ENCODE measurements around the gene OSCP1. TPM values are rescaled to one million over a fixed set of nuclear protein-coding genes. Genes with fewer than 3 reads are reported as not detected.

Gene OSCP1
- total RNA-seq, 1 donor from 2014 or later, result 14.2 TPM

DNA sequence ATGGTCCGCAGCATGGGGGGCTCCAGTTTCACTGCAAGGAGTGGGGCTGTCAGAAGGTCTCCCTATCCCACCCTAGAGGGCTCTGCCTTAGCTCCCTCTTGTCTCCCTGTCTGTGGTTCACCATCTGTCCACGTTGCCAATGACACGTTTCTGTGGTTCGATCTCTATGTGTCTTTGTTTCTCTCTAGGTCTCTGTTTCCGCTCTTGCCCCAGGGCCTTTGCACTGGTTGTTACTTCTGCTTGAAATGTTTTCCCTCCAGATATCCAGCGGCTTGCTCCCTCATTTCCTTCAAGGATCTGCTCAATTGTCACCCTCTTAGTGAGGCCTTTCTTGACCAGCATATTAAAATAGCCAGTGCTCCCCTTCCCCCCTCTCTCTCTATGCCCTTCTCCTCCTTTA is 22.4 kb upstream of the OSCP1 start:
- no peak for DNase-seq (ENCODE audit: low read depth)

DNA sequence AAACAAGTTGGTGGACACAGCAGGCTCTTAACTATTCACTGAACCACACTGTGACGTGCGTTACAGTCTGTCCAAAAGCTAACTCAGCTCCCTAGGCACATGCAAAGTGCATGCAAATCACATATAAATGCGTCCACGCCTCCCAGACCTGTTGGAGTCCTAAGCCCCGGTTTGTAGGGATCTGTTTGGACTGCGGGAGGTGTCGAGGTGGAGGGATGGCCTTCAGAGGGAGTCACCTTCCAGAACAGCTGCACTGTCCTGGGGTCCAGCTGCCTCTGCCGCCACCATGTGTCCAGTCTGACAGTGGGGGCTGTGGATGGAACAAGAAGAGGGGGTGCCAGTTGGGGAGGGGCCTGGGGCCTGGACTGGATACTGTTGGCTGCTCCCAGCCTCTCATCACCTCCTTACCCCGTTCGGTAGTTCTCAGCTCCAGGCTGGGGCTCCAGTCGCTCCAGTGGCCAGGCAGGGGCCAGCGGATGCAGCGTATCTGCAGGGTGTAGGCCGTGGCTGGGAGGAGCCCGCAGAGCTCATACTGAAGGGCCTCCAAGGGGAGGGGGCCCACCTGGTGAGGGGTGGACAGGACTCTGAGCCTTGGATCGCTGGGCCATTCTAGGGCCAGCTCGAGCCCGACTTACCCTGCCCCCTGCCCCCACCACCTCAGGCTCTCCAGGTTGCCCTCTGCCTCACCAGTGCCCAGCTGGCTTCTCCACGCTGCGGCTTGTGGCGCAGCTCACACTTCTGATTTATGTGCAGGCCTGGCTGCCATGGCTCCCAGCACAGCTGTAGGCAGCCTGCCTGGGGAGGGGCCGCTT is 21.8 kb upstream of the OSCP1 start:
- no peak for DNase-seq (ENCODE audit: low read depth)

DNA sequence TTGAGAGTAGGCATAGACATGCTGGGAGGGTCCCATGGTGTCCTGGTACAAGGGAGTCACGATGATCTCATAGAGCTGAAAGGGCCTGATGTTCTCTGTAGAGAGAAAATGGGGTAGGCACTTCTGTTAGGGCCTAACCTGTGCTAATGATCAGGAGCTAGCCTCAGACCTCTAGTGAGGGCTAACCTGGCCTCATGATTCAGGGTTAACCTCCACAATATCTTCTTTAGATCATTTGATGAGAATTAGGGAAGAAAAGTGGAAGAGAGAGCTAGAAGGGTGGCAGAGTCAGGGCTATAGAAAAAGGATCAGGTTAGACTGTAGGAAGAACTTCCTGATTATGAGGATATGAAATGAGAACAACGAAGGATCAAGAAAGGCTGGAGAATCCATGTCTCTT is 18.9 kb upstream of the OSCP1 start:
- no peak for DNase-seq (ENCODE audit: low read depth)

DNA sequence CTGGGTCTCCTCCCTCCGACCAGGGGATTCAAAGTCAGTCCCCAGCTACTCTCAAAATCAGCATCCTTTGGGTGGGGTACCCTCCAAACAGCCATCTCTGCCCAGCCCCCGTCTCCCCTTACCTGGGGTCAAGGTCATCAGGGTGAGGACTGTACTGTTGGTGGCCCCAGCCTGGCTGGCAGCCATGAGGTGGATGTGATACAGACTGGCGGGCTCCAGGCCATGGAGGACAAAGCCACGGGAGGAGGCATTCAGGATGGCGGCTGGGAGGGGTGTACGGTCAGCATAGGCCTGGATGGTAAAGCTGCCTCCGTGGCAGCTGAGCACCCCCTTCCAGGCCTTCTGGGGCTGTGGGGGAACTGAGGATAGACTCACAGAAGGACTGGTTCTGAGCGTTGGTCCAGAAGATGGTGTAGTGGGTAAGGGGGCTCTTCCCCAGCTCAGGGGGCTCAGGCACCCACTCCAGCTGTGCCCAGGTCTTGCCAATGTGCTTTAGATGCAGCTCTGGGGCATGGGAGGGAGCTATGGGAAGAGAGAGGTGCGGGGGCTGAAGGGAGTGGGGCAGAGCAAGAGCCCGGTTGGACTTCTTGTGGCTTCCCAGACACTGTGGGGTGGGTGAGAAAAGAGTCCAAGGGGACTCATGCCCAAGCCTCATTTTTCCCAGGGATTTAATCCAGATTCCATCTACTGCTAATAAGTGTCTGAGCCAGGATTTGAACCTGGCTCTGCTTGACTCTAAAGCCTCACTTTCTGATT is 17.6 kb upstream of the OSCP1 start:
- DNase-seq (ENCODE audit: low read depth), result no peak

DNA sequence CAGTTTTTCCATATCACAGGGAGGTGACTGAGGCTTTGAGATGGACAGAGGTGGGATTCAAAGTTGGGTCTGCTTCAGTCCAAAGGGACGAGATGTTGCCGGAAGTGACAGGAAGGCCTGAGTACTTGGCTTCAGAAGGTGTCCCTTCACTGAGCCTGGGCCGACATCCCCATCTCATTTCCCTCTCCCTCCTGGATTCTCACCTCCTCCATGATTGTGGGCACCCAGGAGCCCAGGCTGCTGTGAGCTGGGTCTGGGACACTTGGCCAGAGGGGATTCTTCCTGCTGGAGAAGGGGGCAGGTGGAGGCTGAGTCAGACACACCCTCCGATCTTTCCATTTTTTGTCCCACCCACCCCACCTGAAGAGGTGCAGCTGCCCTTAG is 16.8 kb upstream of the OSCP1 start:
- no peak for DNase-seq (ENCODE audit: low read depth)

DNA sequence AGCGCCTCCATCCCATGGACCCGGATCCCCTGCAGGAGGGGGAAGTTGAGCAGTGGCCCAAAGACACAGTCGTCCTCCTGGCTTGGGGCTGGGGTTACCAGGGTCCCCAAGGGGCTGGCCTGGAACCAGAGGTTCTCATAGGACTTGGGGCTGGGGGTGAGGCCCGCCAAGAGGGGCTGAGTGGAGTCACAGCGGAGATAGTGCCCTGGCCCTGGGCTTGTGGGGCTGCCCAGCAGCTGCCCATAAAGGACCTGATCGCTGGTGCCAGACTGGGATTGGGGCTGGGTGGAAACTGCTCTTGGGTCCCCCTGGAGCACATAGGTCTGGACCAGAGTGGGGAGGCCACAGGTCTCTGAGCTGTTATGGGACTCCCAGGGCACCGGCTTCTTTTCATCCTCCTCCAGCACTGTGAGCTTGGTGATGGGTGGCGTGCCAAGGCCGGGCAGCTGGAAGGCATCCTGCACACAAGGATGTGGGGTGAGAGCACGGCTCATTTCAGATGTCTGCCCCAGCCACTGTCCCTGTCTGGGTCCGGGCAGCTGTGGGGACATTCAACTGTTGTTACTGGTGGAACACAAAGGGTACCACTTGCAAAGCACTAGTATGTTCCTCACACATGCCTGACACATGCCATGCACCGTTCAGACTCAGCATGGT is 16.2 kb upstream of the OSCP1 start:
- DNase-seq (ENCODE audit: low read depth), result no peak

- DNase-seq (ENCODE audit: low read depth), result no peak
Observed at GRCh38 chr1:36465731-36466369, 15.6 kb upstream of the OSCP1 start.

- DNase-seq (ENCODE audit: low read depth), result peak; percentile 28
Observed at GRCh38 chr1:36464605-36465393, 14.5 kb upstream of the OSCP1 start.

- DNase-seq (ENCODE audit: low read depth), result peak; percentile 85
Observed at GRCh38 chr1:36463803-36464604, 13.8 kb upstream of the OSCP1 start, which contains the start of gene MRPS15. Gene MRPS15 (minus strand): TSS chr1:36464384. CDS start chr1:36464275, 109 bp downstream.

DNA sequence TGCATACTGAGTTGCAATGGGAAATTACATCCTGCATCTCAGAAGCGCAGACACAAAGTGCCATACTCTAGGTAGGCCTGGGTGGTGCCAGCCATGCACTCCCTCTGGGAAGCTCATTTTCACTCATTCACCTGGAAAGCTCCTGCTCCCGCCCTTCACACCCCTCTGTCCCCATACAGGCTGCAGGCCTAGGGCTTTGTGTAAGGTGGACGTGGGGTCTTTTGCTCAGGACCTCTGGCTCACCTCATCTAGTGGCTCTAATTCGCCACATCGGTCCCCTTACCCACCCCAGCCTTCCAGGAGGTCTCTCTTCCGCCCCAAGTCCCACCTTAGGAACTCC is 13.2 kb upstream of the OSCP1 start:
- DNase-seq (ENCODE audit: low read depth), result no peak

GRCh38 chr1:36458910-36459309 is 8.7 kb upstream of the OSCP1 start:
- no peak for DNase-seq (ENCODE audit: low read depth)

DNA sequence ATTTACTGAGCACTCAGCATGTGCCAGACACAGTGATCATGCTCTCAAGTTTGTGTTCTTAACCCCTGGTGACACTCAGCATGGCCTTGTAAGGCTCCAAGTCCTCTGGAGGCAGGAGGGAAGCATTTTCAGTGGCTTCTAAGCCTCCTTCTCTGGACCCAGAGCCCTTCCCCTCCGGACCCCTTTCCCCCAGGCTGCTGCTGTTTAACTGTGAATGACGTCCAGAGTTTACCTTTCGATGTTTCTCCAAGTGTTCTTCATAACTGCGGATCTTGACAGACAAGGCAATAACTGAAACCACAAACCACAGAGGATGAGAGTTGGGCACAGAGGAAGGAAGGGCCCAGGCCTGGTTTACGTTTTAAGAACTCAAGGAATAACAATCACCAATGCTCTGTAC is 7.4 kb upstream of the OSCP1 start:
- no peak for DNase-seq (ENCODE audit: low read depth)

- no peak for DNase-seq (ENCODE audit: low read depth)
Observed at GRCh38 chr1:36456391-36456928, 6.2 kb upstream of the OSCP1 start.

GRCh38 chr1:36455386-36455785 is 5.1 kb upstream of the OSCP1 start:
- DNase-seq (ENCODE audit: low read depth), result no peak

GRCh38 chr1:36453600-36454388 is 3.5 kb upstream of the OSCP1 start:
- no peak for DNase-seq (ENCODE audit: low read depth)

DNA sequence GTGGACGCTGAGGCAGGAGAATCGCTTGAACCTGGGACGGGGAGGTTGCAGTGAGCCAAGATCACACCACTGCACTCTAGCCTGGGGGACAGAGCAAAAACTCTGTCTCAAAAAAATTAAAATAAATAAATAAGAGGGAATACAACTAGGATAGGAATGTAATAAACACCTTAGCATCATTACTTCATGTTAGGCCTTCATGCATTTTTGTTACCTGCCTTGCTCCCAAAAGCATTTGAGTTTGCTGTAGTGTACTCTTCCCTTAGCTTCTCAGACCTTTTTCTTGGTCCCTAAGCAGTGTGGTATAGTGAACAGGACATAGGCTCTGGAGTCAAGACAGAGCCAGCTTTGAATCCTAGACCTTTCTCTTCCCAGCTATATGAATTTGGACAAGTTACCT is 2.8 kb upstream of the OSCP1 start:
- DNase-seq (ENCODE audit: low read depth), result no peak

DNA sequence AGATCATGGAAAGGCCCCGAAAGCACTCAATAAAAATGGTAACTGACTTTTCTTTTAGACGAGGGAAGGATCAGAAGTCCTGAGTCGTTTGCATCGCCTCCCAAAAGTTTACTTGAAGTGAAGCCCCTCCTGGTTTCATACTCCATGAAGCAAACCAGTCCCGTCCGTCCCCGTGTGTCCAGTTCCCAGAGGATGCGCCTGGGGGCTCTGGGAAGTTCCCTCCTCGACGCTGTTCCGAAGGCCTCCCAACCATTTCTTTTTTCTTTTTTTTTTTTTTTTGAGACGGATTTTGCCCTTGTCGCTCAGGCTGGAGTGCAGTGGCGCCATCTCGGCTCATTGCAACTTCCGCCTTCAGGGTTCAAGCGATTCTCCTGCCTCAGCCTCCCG is 661 bp upstream of the OSCP1 start:
- no peak for DNase-seq (ENCODE audit: low read depth)

- no peak for DNase-seq (ENCODE audit: low read depth)
Observed at GRCh38 chr1:36448530-36449056, 1.7 kb downstream of the OSCP1 start.

DNA sequence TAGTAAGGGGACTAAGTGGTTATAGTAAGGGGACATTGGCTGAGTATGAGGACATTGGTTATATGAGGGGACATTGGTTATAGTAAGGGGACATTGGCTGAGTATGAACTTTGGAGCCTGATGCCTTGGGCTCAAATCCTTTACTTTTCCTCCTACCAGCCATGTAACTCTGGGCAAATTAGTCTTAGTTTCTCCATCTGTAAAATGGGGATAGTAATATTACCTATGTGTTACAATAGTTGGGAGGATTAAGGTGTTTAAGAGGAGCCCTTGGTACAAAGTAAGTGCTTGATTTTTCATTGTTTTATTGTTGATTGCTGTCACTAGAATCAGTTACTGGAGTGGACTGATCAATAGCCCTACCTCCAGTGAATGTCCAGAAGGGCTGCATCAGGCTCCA is 2.8 kb downstream of the OSCP1 start:
- DNase-seq (ENCODE audit: low read depth), result no peak

All from renal cortical epithelial cell (primary cell).